ENCODE results near the gene UCHL3.

UCHL3 gene

GRCh38 chr13:75511051-75511625 is 38.5 kb upstream of the UCHL3 start:
- no peak for TF ChIP-seq CTCF (IDR thresholded peaks at IDR 0.05; ENCODE audit: insufficient read depth, low read length, missing control alignments)
- POLR2A ChIA-PET = no interaction called here
- CTCF ChIA-PET = no interaction called here
- no peak overlapping the region for H3K4me3 ChIP-seq (ENCODE audit: low read depth, low read length)
- DNase-seq (ENCODE audit: low read depth, low spot score) = no peak

DNA sequence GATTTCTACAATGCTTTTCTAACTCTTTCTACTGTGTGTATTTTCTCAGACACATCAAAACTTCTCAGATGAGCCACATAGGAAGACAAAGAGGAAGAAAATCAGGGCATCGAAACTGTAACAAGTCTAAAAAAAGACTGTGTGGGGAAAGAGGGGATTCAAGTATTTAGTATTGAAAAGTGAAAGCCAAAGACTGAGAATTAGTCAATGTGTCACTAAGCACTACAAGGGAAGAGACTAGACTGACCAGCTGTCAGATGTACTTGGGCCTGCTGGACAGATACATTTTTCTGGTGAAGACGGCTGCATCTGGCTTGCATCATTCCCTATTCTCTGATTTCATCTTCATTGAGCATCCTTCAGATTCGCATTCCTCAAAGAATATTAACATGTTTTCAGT is 37.3 kb upstream of the UCHL3 start:
- TF ChIP-seq CTCF (IDR thresholded peaks at IDR 0.05; ENCODE audit: insufficient read depth, low read length, missing control alignments) = no peak
- H3K4me3 ChIP-seq (ENCODE audit: low read depth, low read length) = no peak overlapping the region
- POLR2A ChIA-PET = no interaction called here
- CTCF ChIA-PET = interaction anchor here (3.0 kb wide), 1 partner anchor 24 kb away, joined by 16 read pairs; the partner anchor contains the start of gene COMMD6
- no peak for DNase-seq (ENCODE audit: low read depth, low spot score)

DNA sequence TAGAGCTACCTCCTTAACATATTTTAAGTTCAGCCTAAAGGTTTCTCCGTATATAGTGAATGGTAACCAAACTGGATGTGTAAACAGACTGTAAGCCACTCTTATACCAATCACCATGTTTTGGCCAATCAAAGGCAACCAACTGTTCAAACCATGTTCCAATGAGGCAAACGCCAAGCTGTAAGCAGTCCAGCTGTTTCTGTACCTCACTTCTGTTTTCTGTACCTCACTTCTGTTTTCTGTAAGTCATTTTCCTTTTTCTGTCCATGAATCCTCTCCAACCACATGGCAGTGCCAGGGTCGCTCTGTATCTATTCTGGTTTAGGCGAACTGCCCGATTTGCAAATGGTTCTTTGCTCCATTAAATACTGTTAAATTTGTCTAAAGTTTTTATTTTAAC is 36.3 kb upstream of the UCHL3 start:
- no peak for DNase-seq (ENCODE audit: low read depth, low spot score)
- POLR2A ChIA-PET = no interaction called here

GRCh38 chr13:75514080-75514995 is 35.3 kb upstream of the UCHL3 start:
- ChIA-PET POLR2A (interaction anchor here (0.7 kb wide), 1 partner anchor 29 kb away, joined by 3 read pairs; no protein-coding TSS in a partner anchor), CTCF (interaction anchor here (1.6 to 3.0 kb wide), 3 partner anchors 9 to 22 kb away, joined by 4 to 16 read pairs (median 5); partner anchors contain the start of gene COMMD6)
- DNase-seq (ENCODE audit: low read depth, low spot score) = no peak
- TF ChIP-seq CTCF (IDR thresholded peaks at IDR 0.05; ENCODE audit: insufficient read depth, low read length, missing control alignments) = no peak
- no peak overlapping the region for H3K4me3 ChIP-seq (ENCODE audit: low read depth, low read length)

More for the DNA sequence above, 36.3 kb upstream of the UCHL3 start:
- TF ChIP-seq CTCF (IDR thresholded peaks at IDR 0.05; ENCODE audit: insufficient read depth, low read length, missing control alignments) = no peak
- CTCF ChIA-PET = interaction anchor here (1.6 to 3.0 kb wide), 3 partner anchors 10 to 23 kb away, joined by 4 to 16 read pairs (median 5); partner anchors contain the start of gene COMMD6
- no peak overlapping the region for H3K4me3 ChIP-seq (ENCODE audit: low read depth, low read length)

GRCh38 chr13:75518439-75519088 is 31.0 kb upstream of the UCHL3 start:
- ChIA-PET POLR2A (interaction anchor here (0.6 kb wide), 1 partner anchor 16 kb away, joined by 3 read pairs; no protein-coding TSS in a partner anchor), CTCF (no interaction called here)
- no peak for DNase-seq (ENCODE audit: low read depth, low spot score)
- H3K4me3 ChIP-seq (ENCODE audit: low read depth, low read length) = no peak overlapping the region
- TF ChIP-seq CTCF (IDR thresholded peaks at IDR 0.05; ENCODE audit: insufficient read depth, low read length, missing control alignments) = no peak
